GM23338 (cell line): ENCODE results near the gene MYO18B. TPM values are rescaled to one million over a fixed set of nuclear protein-coding genes. Genes with fewer than 3 reads are reported as not detected.

Experiments used
- ATAC-seq: fragments of 200-7000 bp; cut with Tn5 transposase; 3 replicates; pipeline ENCODE4 v1.9.1; 2020
- DNase-seq: peaks from one replicate; pipeline ENCODE4 v3.0.0-alpha.2; 2015; ENCODE audit warnings: low spot score
- H2AFZ ChIP-seq: fragments of 200-600 bp; sonication (generic); 2 replicates; pipeline ENCODE4 v1.8.0; 2016; ENCODE audit warnings: antibody characterized with exemption, mild to moderate bottlenecking, moderate library complexity
- H3F3A ChIP-seq: fragments of 200-600 bp; sonication (generic); replicated peaks from 2 replicates; pipeline ENCODE4 v1.8.0; 2017; ENCODE audit warnings: antibody characterized with exemption, mixed run types, low read depth
- H3K27ac ChIP-seq: fragments of 200-600 bp; sonication (generic); 2 replicates; pipeline ENCODE4 v1.6.1; 2016; ENCODE audit warnings: low read depth
- H3K27me3 ChIP-seq: fragments of 200-600 bp; sonication (generic); 2 replicates; pipeline ENCODE4 v1.8.0; 2016; ENCODE audit warnings: mild to moderate bottlenecking, mixed run types, moderate library complexity; ENCODE audit not compliant: insufficient read depth
- H3K36me3 ChIP-seq: fragments of 200-600 bp; sonication (generic); 2 replicates; pipeline ENCODE4 v1.8.0; 2016; ENCODE audit warnings: mild to moderate bottlenecking; ENCODE audit not compliant: insufficient read depth
- H3K4me1 ChIP-seq: fragments of 200-600 bp; sonication (generic); 2 replicates; pipeline ENCODE4 v1.8.0; 2016; ENCODE audit warnings: mild to moderate bottlenecking, moderate library complexity; ENCODE audit not compliant: insufficient read depth
- H3K4me2 ChIP-seq: fragments of 200-600 bp; sonication (generic); 2 replicates; pipeline ENCODE4 v1.7.1; 2017; ENCODE audit warnings: mixed run types
- H3K4me3 ChIP-seq: fragments of 200-600 bp; sonication (generic); 2 replicates; pipeline ENCODE4 v1.6.1; 2016; ENCODE audit warnings: mixed run types
- H3K79me2 ChIP-seq: fragments of 200-600 bp; sonication (generic); replicated peaks from 2 replicates; pipeline ENCODE4 v1.8.0; 2017; ENCODE audit warnings: mild to moderate bottlenecking; ENCODE audit not compliant: insufficient read depth
- H3K9me2 ChIP-seq: fragments of 200-600 bp; sonication (generic); 2 replicates; pipeline ENCODE4 v1.8.0; 2017; ENCODE audit not compliant: insufficient read depth
- H4K20me1 ChIP-seq: fragments of 200-600 bp; sonication (generic); replicated peaks from 2 replicates; pipeline ENCODE4 v1.8.0; 2017; ENCODE audit warnings: mild to moderate bottlenecking; ENCODE audit not compliant: insufficient read depth
- H3K27ac Mint-ChIP-seq: 2 replicates; pipeline ENCODE4 v1.8.0; 2020; ENCODE audit warnings: inconsistent platforms, mild to moderate bottlenecking, moderate library complexity, mixed read lengths
- H3K27me3 Mint-ChIP-seq: 3 replicates; pipeline ENCODE4 v1.8.0; 2022; ENCODE audit warnings: low read depth, mild to moderate bottlenecking, moderate library complexity, mixed read lengths, inconsistent platforms; ENCODE audit not compliant: insufficient read depth, poor library complexity
- H3K36me3 Mint-ChIP-seq: 3 replicates; pipeline ENCODE4 v1.8.0; 2021; ENCODE audit warnings: low read depth, mild to moderate bottlenecking, inconsistent platforms, moderate library complexity, mixed read lengths
- H3K4me1 Mint-ChIP-seq: 3 replicates; pipeline ENCODE4 v1.8.0; 2020; ENCODE audit warnings: mild to moderate bottlenecking, inconsistent platforms, mixed read lengths
- H3K4me3 Mint-ChIP-seq: 3 replicates; pipeline ENCODE4 v1.8.0; 2021; ENCODE audit warnings: moderate library complexity, mild to moderate bottlenecking, inconsistent platforms, mixed read lengths
- H3K9me3 Mint-ChIP-seq: 3 replicates; pipeline ENCODE4 v1.8.0; 2020; ENCODE audit warnings: moderate library complexity, mild to moderate bottlenecking, inconsistent platforms, mixed read lengths
- CREB1 ChIP-seq: fragments of 250-450 bp; sonication (Bioruptor Pico); IDR thresholded peaks from 2 replicates; pipeline ENCODE4 v1.5.0; 2020; ENCODE audit warnings: low read depth, mild to moderate bottlenecking, moderate library complexity
- ETS1 ChIP-seq: IDR thresholded peaks from 2 replicates; pipeline ENCODE4 v1.6.1; 2016; ENCODE audit warnings: antibody characterized with exemption
- EZH2 ChIP-seq: fragments of 200-600 bp; sonication (generic); IDR thresholded peaks from one replicate; pipeline ENCODE4 v1.8.0; 2017; ENCODE audit warnings: antibody characterized with exemption, mild to moderate bottlenecking, low read depth; ENCODE audit not compliant: unreplicated experiment
- EZH2phosphoT487 ChIP-seq: fragments of 200-600 bp; sonication (generic); IDR thresholded peaks from one replicate; pipeline ENCODE4 v1.8.1; 2018; ENCODE audit warnings: antibody characterized with exemption; ENCODE audit not compliant: unreplicated experiment
- JUNB ChIP-seq: IDR thresholded peaks from one replicate; pipeline ENCODE4 v1.6.1; 2016; ENCODE audit warnings: antibody characterized with exemption; ENCODE audit not compliant: unreplicated experiment
- NANOG ChIP-seq: IDR thresholded peaks from 2 replicates; pipeline ENCODE4 v1.6.1; 2016; ENCODE audit warnings: antibody characterized with exemption, borderline replicate concordance
- POLR2AphosphoS5 ChIP-seq: IDR thresholded peaks from 2 replicates; pipeline ENCODE4 v1.6.1; 2016; ENCODE audit warnings: antibody characterized with exemption, low read depth
- STAT1 ChIP-seq: IDR thresholded peaks from one replicate; pipeline ENCODE4 v1.6.1; 2016; ENCODE audit warnings: antibody characterized with exemption; ENCODE audit not compliant: unreplicated experiment
- ZNF114 ChIP-seq: fragments of 250-450 bp; sonication (Bioruptor Pico); IDR thresholded peaks from 2 replicates; pipeline ENCODE4 v1.5.0; 2020; ENCODE audit warnings: mild to moderate bottlenecking, moderate library complexity
- ZNF331 ChIP-seq: fragments of 250-450 bp; sonication (Bioruptor Pico); IDR thresholded peaks from 2 replicates; pipeline ENCODE4 v1.5.0; 2020; ENCODE audit warnings: low read depth, mild to moderate bottlenecking, moderate library complexity
- ZNF462 ChIP-seq: fragments of 250-450 bp; sonication (Bioruptor Pico); IDR thresholded peaks from 2 replicates; pipeline ENCODE4 v1.5.0; 2020; ENCODE audit warnings: mild to moderate bottlenecking, moderate library complexity
- polyA plus RNA-seq: library from polyadenylated mRNA; unstranded; fragments of >200 nt; fragmentation: Nextera tagmentation; extraction: Ambion mirVana; gene quantifications from 2 replicates; pipeline ENCODE4 v1.2.1, GENCODE V29; 2016
- total RNA-seq: library from RNA; depleted of rRNA; stranded (reverse); fragments of >200 nt; shearing (Covaris generic); gene quantifications from 2 replicates; pipeline ENCODE4 v1.2.3, GENCODE V29; 2014
- TF ChIP-seq, protein P1 (sequence below): IDR thresholded peaks from one replicate; pipeline ENCODE4 v1.6.1; 2018; ENCODE audit warnings: antibody characterized with exemption; ENCODE audit not compliant: unreplicated experiment

MYO18B gene
- total and polyA plus RNA-seq, 2 experiments from 2014 or later = 0.36 to 0.45 TPM

GRCh38 chr22:26045860-26046259 lies 303.9 kb downstream of the MYO18B start (continued):
- TF ChIP-seq, protein P1, sequence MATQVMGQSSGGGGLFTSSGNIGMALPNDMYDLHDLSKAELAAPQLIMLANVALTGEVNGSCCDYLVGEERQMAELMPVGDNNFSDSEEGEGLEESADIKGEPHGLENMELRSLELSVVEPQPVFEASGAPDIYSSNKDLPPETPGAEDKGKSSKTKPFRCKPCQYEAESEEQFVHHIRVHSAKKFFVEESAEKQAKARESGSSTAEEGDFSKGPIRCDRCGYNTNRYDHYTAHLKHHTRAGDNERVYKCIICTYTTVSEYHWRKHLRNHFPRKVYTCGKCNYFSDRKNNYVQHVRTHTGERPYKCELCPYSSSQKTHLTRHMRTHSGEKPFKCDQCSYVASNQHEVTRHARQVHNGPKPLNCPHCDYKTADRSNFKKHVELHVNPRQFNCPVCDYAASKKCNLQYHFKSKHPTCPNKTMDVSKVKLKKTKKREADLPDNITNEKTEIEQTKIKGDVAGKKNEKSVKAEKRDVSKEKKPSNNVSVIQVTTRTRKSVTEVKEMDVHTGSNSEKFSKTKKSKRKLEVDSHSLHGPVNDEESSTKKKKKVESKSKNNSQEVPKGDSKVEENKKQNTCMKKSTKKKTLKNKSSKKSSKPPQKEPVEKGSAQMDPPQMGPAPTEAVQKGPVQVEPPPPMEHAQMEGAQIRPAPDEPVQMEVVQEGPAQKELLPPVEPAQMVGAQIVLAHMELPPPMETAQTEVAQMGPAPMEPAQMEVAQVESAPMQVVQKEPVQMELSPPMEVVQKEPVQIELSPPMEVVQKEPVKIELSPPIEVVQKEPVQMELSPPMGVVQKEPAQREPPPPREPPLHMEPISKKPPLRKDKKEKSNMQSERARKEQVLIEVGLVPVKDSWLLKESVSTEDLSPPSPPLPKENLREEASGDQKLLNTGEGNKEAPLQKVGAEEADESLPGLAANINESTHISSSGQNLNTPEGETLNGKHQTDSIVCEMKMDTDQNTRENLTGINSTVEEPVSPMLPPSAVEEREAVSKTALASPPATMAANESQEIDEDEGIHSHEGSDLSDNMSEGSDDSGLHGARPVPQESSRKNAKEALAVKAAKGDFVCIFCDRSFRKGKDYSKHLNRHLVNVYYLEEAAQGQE = no peak
- TF ChIP-seq NANOG (no peak), EZH2 (no peak), ZNF114 (CRISPR knock-in tag) (no peak), EZH2phosphoT487 (no peak)

GRCh38 chr22:26047516-26047915 lies 305.5 kb downstream of the MYO18B start:
- Mint-ChIP-seq H3K27me3 (no peaks in the 10 kb centered on the region), H3K36me3 (no peaks in the 10 kb centered on the region)
- H4K20me1 ChIP-seq = no peaks in the 10 kb centered on the region
- no peak for TF ChIP-seq POLR2AphosphoS5
- no peak for TF ChIP-seq EZH2
- TF ChIP-seq ZNF462 (CRISPR knock-in tag) = no peak
- TF ChIP-seq, protein P1 = no peak
- TF ChIP-seq ZNF331 (CRISPR knock-in tag) = no peak
- no peak for TF ChIP-seq JUNB
- no peak for TF ChIP-seq CREB1 (CRISPR knock-in tag)
- TF ChIP-seq ETS1 = no peak
- TF ChIP-seq ZNF114 (CRISPR knock-in tag) = no peak
- TF ChIP-seq STAT1 = no peak

More at GRCh38 chr22:26047516-26047915, 305.5 kb downstream of the MYO18B start:
- no peaks in the 10 kb centered on the region for H3K9me2 ChIP-seq
- H3K4me2 ChIP-seq = no peak overlapping the region
- no peaks in the 10 kb centered on the region for H3K36me3 ChIP-seq
- no peak overlapping the region for H3K27ac Mint-ChIP-seq
- DNase-seq (no peak), ATAC-seq (no peak)
- H3K4me1 ChIP-seq = no peaks in the 10 kb centered on the region
- H3K9me3 Mint-ChIP-seq = no peaks in the 10 kb centered on the region
- no peak overlapping the region for H3K4me3 ChIP-seq
- H2AFZ ChIP-seq = no peak overlapping the region
- H3K79me2 ChIP-seq = no peaks in the 10 kb centered on the region
- no peaks in the 10 kb centered on the region for H3F3A ChIP-seq
- H3K4me3 Mint-ChIP-seq = no peak overlapping the region
- H3K4me1 Mint-ChIP-seq = peaks cover 4% of the 10 kb centered on the region
- H3K27me3 ChIP-seq = no peaks in the 10 kb centered on the region
- H3K27ac ChIP-seq = no peak overlapping the region
